ENCODE data around the gene SNTN.
"Not testable (repeated sequence)": the region's sequence is repeated elsewhere in the genome, so short reads cannot be mapped to it uniquely, and the experiment has no call there.

SNTN gene

GRCh38 chr3:63652066-63652725 is at the start of gene SNTN:
SNTN (plus strand) TSS chr3:63652675; CDS start chr3:63652688, 13 bp downstream.
- DNase-seq, result no peak
- in situ Hi-C loops (cut with HindIII; ENCODE audit: low pct_ligation_motif_present, low pct_unique_long_range_greater_than_20kb, low sequenced_read_pairs), result no loop called here

GRCh38 chr3:63607716-63608115 is 44.8 kb upstream of the SNTN start:
- no peak for DNase-seq
- in situ Hi-C loops (cut with HindIII; ENCODE audit: low pct_ligation_motif_present, low pct_unique_long_range_greater_than_20kb, low sequenced_read_pairs), result no loop called here

GRCh38 chr3:63609408-63609807 is 43.1 kb upstream of the SNTN start:
- DNase-seq, result no peak
- in situ Hi-C loops (cut with HindIII; ENCODE audit: low pct_ligation_motif_present, low pct_unique_long_range_greater_than_20kb, low sequenced_read_pairs), result no loop called here

GRCh38 chr3:63609834-63610233 is 42.6 kb upstream of the SNTN start:
- DNase-seq, result no peak
- in situ Hi-C loops (cut with HindIII; ENCODE audit: low pct_ligation_motif_present, low pct_unique_long_range_greater_than_20kb, low sequenced_read_pairs), result no loop called here

- in situ Hi-C loops (cut with HindIII; ENCODE audit: low pct_ligation_motif_present, low pct_unique_long_range_greater_than_20kb, low sequenced_read_pairs), result no loop called here
- DNase-seq, result no peak
Observed at GRCh38 chr3:63611382-63611781, 41.1 kb upstream of the SNTN start.

- in situ Hi-C loops (cut with HindIII; ENCODE audit: low pct_ligation_motif_present, low pct_unique_long_range_greater_than_20kb, low sequenced_read_pairs), result no loop called here
- DNase-seq, result no peak
Observed at GRCh38 chr3:63613561-63613960, 38.9 kb upstream of the SNTN start.

GRCh38 chr3:63617391-63617790 is 35.1 kb upstream of the SNTN start:
- in situ Hi-C loops (cut with HindIII; ENCODE audit: low pct_ligation_motif_present, low pct_unique_long_range_greater_than_20kb, low sequenced_read_pairs), result no loop called here
- no peak for DNase-seq

- DNase-seq, result no peak
- in situ Hi-C loops (cut with HindIII; ENCODE audit: low pct_ligation_motif_present, low pct_unique_long_range_greater_than_20kb, low sequenced_read_pairs), result no loop called here
Observed at GRCh38 chr3:63624941-63625560, 27.4 kb upstream of the SNTN start.

- in situ Hi-C loops (cut with HindIII; ENCODE audit: low pct_ligation_motif_present, low pct_unique_long_range_greater_than_20kb, low sequenced_read_pairs), result no loop called here
Observed at GRCh38 chr3:63631670-63632069, 20.8 kb upstream of the SNTN start.

GRCh38 chr3:63635186-63635585 is 17.3 kb upstream of the SNTN start:
- DNase-seq, result no peak
- in situ Hi-C loops (cut with HindIII; ENCODE audit: low pct_ligation_motif_present, low pct_unique_long_range_greater_than_20kb, low sequenced_read_pairs), result no loop called here

More at GRCh38 chr3:63631670-63632069, 20.8 kb upstream of the SNTN start:
- no peak for DNase-seq

GRCh38 chr3:63639806-63640205 is 12.7 kb upstream of the SNTN start:
- in situ Hi-C loops (cut with HindIII; ENCODE audit: low pct_ligation_motif_present, low pct_unique_long_range_greater_than_20kb, low sequenced_read_pairs), result no loop called here

GRCh38 chr3:63642488-63642887 is 10.0 kb upstream of the SNTN start:
- in situ Hi-C loops (cut with HindIII; ENCODE audit: low pct_ligation_motif_present, low pct_unique_long_range_greater_than_20kb, low sequenced_read_pairs), result no loop called here
- no peak for DNase-seq

More at GRCh38 chr3:63639806-63640205, 12.7 kb upstream of the SNTN start:
- no peak for DNase-seq

- no peak for DNase-seq
Observed at GRCh38 chr3:63644212-63644797, 8.2 kb upstream of the SNTN start.

GRCh38 chr3:63644928-63645781 is 7.3 kb upstream of the SNTN start:
- DNase-seq; in situ Hi-C loops (cut with HindIII; ENCODE audit: low pct_ligation_motif_present, low pct_unique_long_range_greater_than_20kb, low sequenced_read_pairs): not testable (repeated sequence)

More at GRCh38 chr3:63644212-63644797, 8.2 kb upstream of the SNTN start:
- in situ Hi-C loops (cut with HindIII; ENCODE audit: low pct_ligation_motif_present, low pct_unique_long_range_greater_than_20kb, low sequenced_read_pairs), result no loop called here

- DNase-seq, result no peak
- in situ Hi-C loops (cut with HindIII; ENCODE audit: low pct_ligation_motif_present, low pct_unique_long_range_greater_than_20kb, low sequenced_read_pairs), result no loop called here
Observed at GRCh38 chr3:63654211-63654610, 1.7 kb downstream of the SNTN start.

- in situ Hi-C loops (cut with HindIII; ENCODE audit: low pct_ligation_motif_present, low pct_unique_long_range_greater_than_20kb, low sequenced_read_pairs), result no loop called here
- DNase-seq, result no peak
Observed at GRCh38 chr3:63654931-63655330, 2.5 kb downstream of the SNTN start.

GRCh38 chr3:63655519-63655918 is 3.0 kb downstream of the SNTN start:
- in situ Hi-C loops (cut with HindIII; ENCODE audit: low pct_ligation_motif_present, low pct_unique_long_range_greater_than_20kb, low sequenced_read_pairs), result no loop called here

GRCh38 chr3:63656786-63657185 is 4.3 kb downstream of the SNTN start:
- in situ Hi-C loops (cut with HindIII; ENCODE audit: low pct_ligation_motif_present, low pct_unique_long_range_greater_than_20kb, low sequenced_read_pairs), result no loop called here
- DNase-seq, result no peak

More at GRCh38 chr3:63655519-63655918, 3.0 kb downstream of the SNTN start:
- no peak for DNase-seq

- DNase-seq, result peak; percentile 34
- in situ Hi-C loops (cut with HindIII; ENCODE audit: low pct_ligation_motif_present, low pct_unique_long_range_greater_than_20kb, low sequenced_read_pairs), result no loop called here
Observed at GRCh38 chr3:63661242-63661641, 8.8 kb downstream of the SNTN start.

Data from ACHN (cell line).